OCI-LY1 (cell line): ENCODE measurements around the gene WDR53.

Experiments used
- H2AFZ ChIP-seq: fragments of 200-600 bp; sonication (generic), shearing (Covaris generic); 2 replicates; pipeline ENCODE4 v1.6.0; 2014; ENCODE audit warnings: antibody characterized with exemption, mild to moderate bottlenecking, low read length
- H3F3A ChIP-seq: fragments of 200-600 bp; sonication (generic), shearing (Covaris generic); 2 replicates; pipeline ENCODE4 v1.6.0; 2014; ENCODE audit warnings: mild to moderate bottlenecking, antibody characterized with exemption, low read length, moderate library complexity; ENCODE audit not compliant: insufficient read depth
- H3K27ac ChIP-seq: fragments of 200-600 bp; sonication (generic); 2 replicates; pipeline ENCODE4 v1.5.1; 2014; ENCODE audit warnings: low read length, mixed run types, mild to moderate bottlenecking, low read depth; ENCODE audit not compliant: poor library complexity, severe bottlenecking
- H3K27me3 ChIP-seq: fragments of 200-600 bp; sonication (generic); 2 replicates; pipeline ENCODE4 v1.6.0; 2014; ENCODE audit warnings: antibody characterized with exemption, mild to moderate bottlenecking, low read length, moderate library complexity; ENCODE audit not compliant: insufficient read depth
- H3K36me3 ChIP-seq: fragments of 200-600 bp; sonication (generic); 2 replicates; pipeline ENCODE4 v1.6.1; 2014; ENCODE audit warnings: mild to moderate bottlenecking, antibody characterized with exemption, low read length, moderate library complexity, mixed read lengths; ENCODE audit not compliant: insufficient read depth
- H3K4me1 ChIP-seq: fragments of 200-600 bp; sonication (generic); 2 replicates; pipeline ENCODE4 v1.5.1; 2014; ENCODE audit warnings: mild to moderate bottlenecking, low read length, moderate library complexity; ENCODE audit not compliant: insufficient read depth, severe bottlenecking
- H3K4me2 ChIP-seq: fragments of 200-600 bp; sonication (generic), shearing (Covaris generic); 2 replicates; pipeline ENCODE4 v1.6.1; 2014; ENCODE audit warnings: low read length
- H3K4me3 ChIP-seq: fragments of 200-600 bp; sonication (generic); 2 replicates; pipeline ENCODE4 v1.5.1; 2014; ENCODE audit warnings: low read length, low read depth, mild to moderate bottlenecking, mixed read lengths; ENCODE audit not compliant: poor library complexity, severe bottlenecking
- H3K79me2 ChIP-seq: fragments of 200-600 bp; shearing (Covaris generic); 2 replicates; pipeline ENCODE4 v1.6.1; 2016; ENCODE audit warnings: mixed run types, low read length, mixed read lengths; ENCODE audit not compliant: insufficient read depth
- H3K9ac ChIP-seq: fragments of 200-600 bp; sonication (generic), shearing (Covaris generic); 2 replicates; pipeline ENCODE4 v1.6.1; 2014; ENCODE audit warnings: mild to moderate bottlenecking, low read length, mixed read lengths
- H3K9me2 ChIP-seq: fragments of 200-600 bp; sonication (generic), shearing (Covaris generic); 2 replicates; pipeline ENCODE4 v1.6.1; 2014; ENCODE audit warnings: low read depth, mild to moderate bottlenecking, low read length, mixed read lengths
- H3K9me3 ChIP-seq: fragments of 200-600 bp; shearing (Covaris generic); 2 replicates; pipeline ENCODE4 v1.6.1; 2014; ENCODE audit warnings: low read length, mixed read lengths
- H4K20me1 ChIP-seq: fragments of 200-600 bp; sonication (generic), shearing (Covaris generic); 2 replicates; pipeline ENCODE4 v1.6.0; 2016; ENCODE audit warnings: mild to moderate bottlenecking, low read length; ENCODE audit not compliant: insufficient read depth
- CTCF ChIP-seq: fragments of 200-600 bp; sonication (generic), shearing (Covaris generic); IDR thresholded peaks from 2 replicates; pipeline ENCODE4 v1.5.1; 2017; ENCODE audit warnings: mild to moderate bottlenecking, antibody characterized with exemption, low read length, moderate library complexity, mixed read lengths
- EZH2 ChIP-seq: fragments of 200-600 bp; sonication (generic), shearing (Covaris generic); IDR thresholded peaks from 2 replicates; pipeline ENCODE4 v1.8.0; 2017; ENCODE audit warnings: borderline replicate concordance, mixed run types, mild to moderate bottlenecking, antibody characterized with exemption, low read length, moderate library complexity, mixed read lengths

WDR53 gene

GRCh38 chr3:196546537-196546936 is 21.8 kb downstream of the WDR53 start:
- H3F3A ChIP-seq, result no peaks in the 10 kb centered on the region
- H3K4me1 ChIP-seq, result no peaks in the 10 kb centered on the region
- H3K36me3 ChIP-seq, result no peaks in the 10 kb centered on the region
- H4K20me1 ChIP-seq, result no peaks in the 10 kb centered on the region
- no peak overlapping the region for H3K9ac ChIP-seq
- H3K9me3 ChIP-seq, result peaks cover 12% of the 10 kb centered on the region; the same call in 1 of the 2 replicates
- no peaks in the 10 kb centered on the region for H3K9me2 ChIP-seq
- TF ChIP-seq EZH2, result no peak
- no peak for TF ChIP-seq CTCF
- no peak overlapping the region for H3K27ac ChIP-seq
- no peak overlapping the region for H3K4me3 ChIP-seq
- no peak overlapping the region for H2AFZ ChIP-seq
- H3K27me3 ChIP-seq, result peaks cover 7% of the 10 kb centered on the region; the same call in 1 of the 2 replicates
- H3K79me2 ChIP-seq, result no peaks in the 10 kb centered on the region
- H3K4me2 ChIP-seq, result no peak overlapping the region

- Histone ChIP-seq H3K79me2 (no peaks in the 10 kb centered on the region), H3F3A (no peaks in the 10 kb centered on the region), H2AFZ (no peak overlapping the region), H3K27ac (no peak overlapping the region), H3K4me1 (no peaks in the 10 kb centered on the region), H4K20me1 (no peaks in the 10 kb centered on the region), H3K36me3 (no peaks in the 10 kb centered on the region), H3K27me3 (peaks cover 7% of the 10 kb centered on the region; the same call in 1 of the 2 replicates), H3K9me3 (peaks cover 9% of the 10 kb centered on the region; the same call in 1 of the 2 replicates), H3K4me3 (no peak overlapping the region), H3K9me2 (no peaks in the 10 kb centered on the region), H3K9ac (no peak overlapping the region), H3K4me2 (no peak overlapping the region)
- TF ChIP-seq EZH2 (no peak), CTCF (no peak)
These were observed 23.8 kb downstream of the WDR53 start for GRCh38 chr3:196544491-196544992.

- Histone ChIP-seq H2AFZ (no peak overlapping the region), H3K79me2 (no peaks in the 10 kb centered on the region), H3K9me3 (0 out of 2 replicates have a peak, but pooled peaks cover 3% of the 10 kb centered on the region), H3K4me2 (no peak overlapping the region), H3F3A (no peaks in the 10 kb centered on the region), H3K9ac (no peak overlapping the region), H3K4me3 (no peak overlapping the region), H3K9me2 (no peaks in the 10 kb centered on the region), H4K20me1 (no peaks in the 10 kb centered on the region), H3K27me3 (peaks cover 7% of the 10 kb centered on the region), H3K4me1 (no peaks in the 10 kb centered on the region), H3K36me3 (no peaks in the 10 kb centered on the region), H3K27ac (no peak overlapping the region)
- TF ChIP-seq EZH2, result no peak
- no peak for TF ChIP-seq CTCF
These were observed 26.5 kb downstream of the WDR53 start for GRCh38 chr3:196541684-196542445.
